Ovary (tissue), 9 donors: ENCODE data around the gene GPR108. TPM values are rescaled to one million over a fixed set of nuclear protein-coding genes. Genes with fewer than 3 reads are reported as not detected.
A peak's percentile ranks its signal among the peaks of the same experiment; 100 is the strongest.

Source experiments
- DNase-seq, 5 donors: peaks; one replicate each; pipeline ENCODE4 v3.0.0-alpha.2; 2019 to 2020
- H3K27ac ChIP-seq, 2 donors: fragments of 200-600 bp; one replicate each; pipeline versions ENCODE4 v1.5.1 to v1.8.0; 2019 to 2022
- H3K27me3 ChIP-seq: fragments of 200-600 bp; one replicate; pipeline ENCODE4 v1.8.0; 2022
- H3K36me3 ChIP-seq: fragments of 200-600 bp; sonication (generic); one replicate; pipeline ENCODE4 v1.5.1; 2019
- H3K4me1 ChIP-seq: one replicate; pipeline ENCODE4 v1.8.1; 2013; ENCODE audit warnings: mild to moderate bottlenecking, moderate library complexity; ENCODE audit not compliant: insufficient read depth
- H3K4me3 ChIP-seq: fragments of 200-600 bp; sonication (generic); one replicate; pipeline ENCODE4 v1.5.1; 2017
- H3K9me3 ChIP-seq, 2 donors: fragments of 200-600 bp in 1 of 2; sonication (generic) in 1 of 2; one replicate each; pipeline versions ENCODE4 v1.5.1 to v1.8.1; 2013 to 2019; ENCODE audit warnings: mild to moderate bottlenecking in 1 of 2, moderate library complexity in 1 of 2
- CTCF ChIP-seq, 3 donors: fragments of 450-650 bp in 2 of 3; fragments of 200-600 bp in 1 of 3; IDR thresholded peaks; one replicate each; pipeline versions ENCODE4 v1.5.1 to v1.8.0; 2016 to 2022; ENCODE audit warnings: antibody characterized with exemption in 3 of 3, mild to moderate bottlenecking in 1 of 3
- EP300 ChIP-seq: sonication (generic); formaldehyde crosslinking; IDR thresholded peaks from one replicate; pipeline ENCODE4 v1.6.1; 2017; ENCODE audit warnings: antibody characterized with exemption
- POLR2A ChIP-seq: fragments of 450-650 bp; IDR thresholded peaks from one replicate; pipeline ENCODE4 v1.6.1; 2017; ENCODE audit warnings: antibody characterized with exemption, mild to moderate bottlenecking, moderate library complexity
- WGBS, 3 donors: extraction: QIAGEN DNeasy Blood & Tissue Kit in 1 of 3; methylation state at CpG; one replicate each; pipeline versions ENCODE4 v1.1.5 to v1.1.7; 2013 to 2017; 5-methylcytosine and 5-hydroxymethylcytosine counted together
- intact Hi-C, 4 donors: fragments of 100-400 bp; cut with DNase I; formaldehyde crosslinking; loops; one replicate each; pipeline versions ENCODE4 v1.11.0 to v1.15.1; 2022 to 2023
- polyA plus RNA-seq, 2 donors: library from polyadenylated mRNA; stranded (reverse); fragments of 200-250 nt in 1 of 2; fragments of 350-450 nt in 1 of 2; fragmentation: Illumina TruSeq in 1 of 2; extraction: RNeasy Lipid Tissue Mini Kit (QIAGEN cat#74804) in 1 of 2; gene quantifications; one replicate each; pipeline ENCODE4 v1.2.3, GENCODE V29; 2013 to 2014
- total RNA-seq, 7 donors: library from RNA; depleted of rRNA in 2 of 7; stranded (reverse); fragments of >200 nt in 2 of 7; fragmentation: NEBNext Ultra II Directional in 3 of 7; extraction: Animal tissue kit (Norgen Biotek cat#: 25700) in 3 of 7; gene quantifications; one replicate each; pipeline versions ENCODE4 v1.1.0 to v1.2.4, GENCODE V29; 2016 to 2023
- donor health status: DM: no; HTN: no; CAD: no; lungs with moderate emphysema.
- donor health status: DM: no; HTN: no; CAD: no.
- donor health status: Bipolar disorder and iron deficiency.
- donor health status: DM: yes; HTN: yes; CAD: no.
- donor health status: DM: no; HTN: no; CAD: no.
- donor health status: DM: yes; HTN: yes; CAD: no.

The GPR108 gene
- total and polyA plus RNA-seq, 9 donors = 34.0 to 76.6 (median 61.0) TPM

DNA sequence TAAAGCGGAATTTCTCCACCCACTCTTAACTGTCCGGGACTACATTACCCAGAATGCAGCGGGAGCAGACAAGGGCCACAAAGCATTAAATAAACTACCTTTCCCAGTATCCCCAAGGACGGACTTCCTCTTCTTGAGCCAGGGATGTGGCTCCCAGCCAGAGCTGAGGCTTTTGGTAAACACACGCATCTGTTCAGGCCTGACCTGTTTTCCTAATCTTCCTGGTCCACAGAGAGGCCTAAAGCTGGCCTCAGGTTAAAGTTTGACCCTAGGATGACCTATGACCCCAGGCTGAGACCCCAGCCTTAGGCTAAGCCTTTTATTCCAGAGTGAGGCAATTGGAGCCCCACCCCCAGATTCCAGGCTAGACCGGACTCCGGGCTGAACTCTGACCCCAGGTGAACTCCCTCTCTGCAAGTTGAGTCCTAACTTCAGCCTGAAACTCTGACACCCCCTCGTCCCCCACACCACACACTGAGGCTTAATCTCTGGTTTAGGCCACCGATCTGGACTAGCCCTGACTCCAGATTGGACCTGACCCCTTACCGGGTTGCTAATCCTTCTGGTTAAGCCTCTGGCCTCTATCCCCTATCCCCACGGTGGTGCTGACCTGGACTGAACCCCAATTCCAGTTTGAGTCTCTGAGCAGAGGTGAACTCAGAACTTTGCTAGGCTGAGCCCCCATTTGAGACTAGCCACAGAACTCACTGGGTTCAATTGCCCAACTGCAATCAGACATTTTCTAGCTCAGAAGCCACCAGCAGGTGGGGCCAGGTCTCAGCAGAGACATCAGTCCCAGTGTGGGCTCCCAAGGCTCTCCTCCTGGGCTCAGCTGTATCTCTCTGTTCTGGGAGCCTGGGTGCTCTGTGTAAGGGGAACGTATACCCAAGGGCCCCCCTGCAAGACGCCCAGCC, 750 bp upstream of the GPR108 start:
- H3K27ac ChIP-seq = peak overlapping the region; percentile 86 to 89
- H3K4me1 ChIP-seq = peaks cover 20% of the 10 kb centered on the region
- intact Hi-C loops = no loop called here
- TF ChIP-seq CTCF (IDR thresholded peaks at IDR 0.05) (peak; percentile 38 to 65 (median 46)), POLR2A (peak; percentile 49), EP300 (no peak)
- peak overlapping the region; percentile 31 for H3K4me3 ChIP-seq
- H3K27me3 ChIP-seq = no peaks in the 10 kb centered on the region
- H3K36me3 ChIP-seq = no peaks in the 10 kb centered on the region
- WGBS, 3 donors = 13 to 14% (median 14%) methylated on average over 13 of the region's 13 CpGs
- H3K9me3 ChIP-seq = no peaks in the 10 kb centered on the region
- DNase-seq = peak; percentile 94 to 99 (median 98)

DNA sequence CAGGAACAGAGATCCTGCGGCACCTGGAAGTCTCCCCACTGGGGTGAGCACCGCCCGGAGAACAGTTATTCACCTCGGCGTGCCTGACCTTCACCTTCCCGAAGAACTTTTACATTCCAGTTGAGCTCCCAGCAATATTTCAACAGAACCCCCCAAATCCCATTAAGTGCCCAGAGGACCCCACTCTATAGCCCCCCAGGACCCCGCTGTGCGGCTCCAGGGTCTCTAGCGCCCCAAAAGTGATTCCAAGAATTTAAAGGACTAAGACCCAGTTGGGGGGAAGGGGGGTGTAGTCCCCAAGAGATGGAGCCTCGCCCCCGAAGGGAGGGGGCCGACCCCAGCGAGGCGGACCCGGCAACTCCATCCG, 480 bp downstream of the GPR108 start:
- Histone ChIP-seq H3K4me1 (peaks cover 18% of the 10 kb centered on the region), H3K27me3 (no peaks in the 10 kb centered on the region), H3K27ac (peak overlapping the region; percentile 98 to 99), H3K36me3 (no peaks in the 10 kb centered on the region), H3K4me3 (peak overlapping the region; percentile 92), H3K9me3 (no peaks in the 10 kb centered on the region)
- intact Hi-C loops = no loop called here
- 0% methylated on average over 13 to 16 of the region's 16 CpGs for WGBS, 3 donors
- peak in 1 of 5 donors; percentile 52 for DNase-seq
- peak in 1 of 3 donors; percentile 6 for TF ChIP-seq CTCF (IDR thresholded peaks at IDR 0.05)
- no peak for TF ChIP-seq POLR2A

DNA sequence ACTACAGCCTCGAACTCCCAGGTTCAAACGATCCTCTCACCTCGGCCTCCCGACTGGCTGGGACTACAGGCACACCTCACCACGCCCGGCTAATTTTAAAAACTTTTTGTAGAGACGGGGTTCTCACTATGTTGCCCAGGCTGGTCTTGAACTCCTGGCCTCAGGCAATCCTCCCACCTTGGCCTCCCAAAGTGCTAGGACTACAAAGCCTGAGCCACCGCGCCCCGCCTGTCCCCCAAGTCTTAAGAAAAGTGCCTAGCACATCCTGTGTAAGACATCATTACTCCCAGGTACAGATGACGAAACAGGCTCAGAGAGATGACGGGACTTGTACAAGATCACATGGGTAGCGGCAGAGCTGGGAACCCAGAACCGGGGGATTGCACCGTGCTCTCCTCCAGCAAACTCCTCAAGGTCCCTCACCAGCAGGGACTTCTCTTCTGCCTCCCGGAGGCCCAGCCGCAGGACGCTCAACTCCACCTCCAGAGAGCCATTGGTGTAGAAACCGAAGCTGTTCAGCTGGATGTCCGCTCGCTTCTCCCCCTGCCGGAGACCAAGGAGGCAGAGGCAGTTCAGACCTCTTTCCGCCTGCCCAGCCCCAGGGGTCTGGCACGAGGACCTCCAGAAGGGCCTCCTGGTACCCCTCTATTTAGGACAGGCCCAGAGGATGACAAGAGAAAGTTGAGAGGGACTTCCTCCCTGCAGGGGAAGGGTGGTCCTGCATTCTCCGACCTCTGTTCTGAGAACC, 1.0 kb downstream of the GPR108 start:
- Histone ChIP-seq H3K27ac (peak overlapping the region; percentile 98 to 99), H3K36me3 (no peaks in the 10 kb centered on the region), H3K27me3 (no peaks in the 10 kb centered on the region), H3K4me1 (peaks cover 17% of the 10 kb centered on the region), H3K4me3 (peak overlapping the region; percentile 92), H3K9me3 (no peaks in the 10 kb centered on the region)
- intact Hi-C loops = no loop called here
- peak; percentile 77 to 84 (median 82) for DNase-seq
- TF ChIP-seq CTCF (IDR thresholded peaks at IDR 0.05) (peak; percentile 17 to 79 (median 79)), EP300 (no peak), POLR2A (peak; percentile 54)
- 15 to 24% (median 20%) methylated on average over 25 of the region's 25 CpGs for WGBS, 3 donors

DNA sequence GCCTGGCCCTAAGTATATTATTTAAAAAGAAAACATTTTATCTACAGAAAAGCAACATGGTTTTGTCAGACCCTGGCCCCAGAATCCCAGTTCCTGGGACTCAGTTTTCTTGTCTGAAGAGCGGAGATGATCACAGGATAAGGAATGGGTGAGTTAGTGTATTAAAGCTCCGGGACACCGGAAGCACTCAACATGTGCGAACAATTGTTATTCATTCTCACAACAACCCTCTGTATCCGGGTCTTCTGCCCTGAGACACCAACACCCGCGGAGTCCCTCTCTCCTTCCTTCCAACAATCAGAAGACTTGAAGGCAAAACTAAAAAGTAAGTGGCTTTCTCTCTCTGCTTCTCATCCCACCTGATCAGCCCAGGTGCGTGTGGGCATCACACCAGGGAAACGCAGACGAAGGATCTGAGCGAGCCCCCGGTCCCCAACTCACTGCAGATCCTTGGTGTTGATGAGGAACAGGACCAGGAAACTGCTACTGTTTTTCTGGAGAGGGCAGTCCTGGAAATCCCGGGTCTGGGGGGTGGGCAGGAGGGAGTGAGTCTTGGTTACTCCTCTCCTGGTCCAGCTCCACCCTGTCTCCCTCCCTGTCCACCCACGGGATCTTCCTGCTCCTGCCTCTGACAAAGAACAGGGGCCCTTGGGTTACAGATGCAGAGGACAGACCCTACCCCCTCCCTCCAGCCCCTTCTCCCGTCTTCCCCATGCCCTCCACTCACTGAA, 2.0 kb downstream of the GPR108 start:
- H3K9me3 ChIP-seq = no peaks in the 10 kb centered on the region
- no peak overlapping the region for H3K4me3 ChIP-seq
- no peaks in the 10 kb centered on the region for H3K36me3 ChIP-seq
- no peaks in the 10 kb centered on the region for H3K27me3 ChIP-seq
- peak in 1 of 5 donors; percentile 39 for DNase-seq
- intact Hi-C loops = no loop called here
- H3K27ac ChIP-seq = peak overlapping the region; percentile 23 to 98
- H3K4me1 ChIP-seq = peaks cover 17% of the 10 kb centered on the region
- no peak for TF ChIP-seq EP300
- no peak for TF ChIP-seq POLR2A
- TF ChIP-seq CTCF (IDR thresholded peaks at IDR 0.05) = no peak
- 59 to 71% (median 65%) methylated on average over 15 of the region's 15 CpGs for WGBS, 3 donors
